Inflammatory macrophage (primary cell): ENCODE data around the gene PLLP.

Experiments
- DNase-seq, 2 donors: peaks; one replicate each; pipeline ENCODE4 v3.0.0-alpha.2; 2020 to 2022
- total RNA-seq, 18 experiments: gene quantifications; one replicate each; lab custom pipeline; 2026; ENCODE audit warnings: mixed read lengths in 6 of 18, inconsistent platforms in 2 of 18; lab: John Stamatoyannopoulos, UW

Gene PLLP, protein sequence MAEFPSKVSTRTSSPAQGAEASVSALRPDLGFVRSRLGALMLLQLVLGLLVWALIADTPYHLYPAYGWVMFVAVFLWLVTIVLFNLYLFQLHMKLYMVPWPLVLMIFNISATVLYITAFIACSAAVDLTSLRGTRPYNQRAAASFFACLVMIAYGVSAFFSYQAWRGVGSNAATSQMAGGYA
- 0 to 0.32 (median 0.06) reads per million in 18 experiments for total RNA-seq

DNA sequence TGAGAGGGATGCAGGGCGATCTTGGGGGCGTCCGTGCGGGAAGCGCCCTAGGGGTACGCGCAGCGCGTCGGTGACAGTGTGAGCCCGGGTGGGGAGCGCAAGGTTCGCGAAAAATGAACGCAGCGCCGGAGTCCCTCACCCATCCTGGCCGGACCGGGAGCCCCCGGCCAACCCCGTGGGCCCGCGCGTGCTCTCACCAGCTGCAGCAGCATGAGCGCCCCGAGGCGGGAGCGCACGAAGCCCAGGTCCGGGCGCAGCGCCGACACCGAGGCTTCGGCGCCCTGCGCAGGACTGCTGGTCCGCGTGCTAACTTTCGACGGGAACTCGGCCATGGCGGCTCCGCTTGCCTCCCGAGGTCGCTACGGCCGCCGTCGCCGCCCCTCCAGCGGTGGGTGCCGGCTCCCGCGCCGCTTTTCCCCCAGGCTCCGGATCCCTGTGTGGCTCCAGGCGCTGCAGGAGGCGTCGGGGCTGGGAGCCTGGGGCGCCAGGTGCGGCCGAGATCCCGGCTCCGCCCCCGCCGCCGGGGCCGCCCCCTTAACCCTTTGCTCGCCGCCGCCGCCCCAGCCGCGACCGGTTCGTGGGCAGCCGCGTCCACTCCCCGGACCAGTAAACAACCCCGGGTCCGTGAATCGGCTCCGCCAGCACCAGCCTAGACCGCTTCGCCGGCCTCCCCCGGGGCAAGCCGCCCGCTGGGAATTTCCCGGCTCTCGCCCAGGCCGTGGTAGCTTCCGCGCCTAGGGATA, at the start of gene PLLP:
PLLP (minus strand) TSS at position 464 of the 743 bp plus-strand sequence; CDS start at position 332, 132 bp downstream.
- DNase-seq: peak in 1 of 2 donors; percentile 27

GRCh38 chr16:57333402-57333801, 48.9 kb upstream of the PLLP start:
- no peak for DNase-seq

- no peak for DNase-seq
These were observed 46.9 kb upstream of the PLLP start for GRCh38 chr16:57331355-57331754.

- DNase-seq: no peak
These were observed 45.4 kb upstream of the PLLP start for GRCh38 chr16:57329718-57330327.

DNA sequence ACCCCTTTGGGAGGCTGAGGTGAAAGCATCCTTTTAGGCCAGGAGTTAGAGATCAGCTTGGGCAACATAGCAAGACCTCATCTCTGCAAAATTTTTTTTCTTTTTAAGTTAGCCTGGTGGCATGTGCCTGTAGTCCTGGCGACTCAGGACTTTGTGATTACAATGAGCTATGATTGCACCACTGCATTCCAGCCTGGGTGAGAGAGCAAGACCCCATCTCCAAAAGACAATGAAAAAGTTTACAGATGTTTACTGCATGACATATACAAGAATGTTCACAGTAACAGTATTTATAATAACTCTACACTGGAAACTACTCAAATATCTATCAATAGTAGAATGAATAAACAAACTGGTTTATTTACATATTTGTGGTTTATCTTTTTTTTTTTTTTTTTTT, 41.0 kb upstream of the PLLP start:
- DNase-seq: no peak

GRCh38 chr16:57324749-57325148, 40.3 kb upstream of the PLLP start:
- peak; percentile 81 to 88 for DNase-seq

- DNase-seq: no peak
These were observed 35.2 kb upstream of the PLLP start for GRCh38 chr16:57319646-57320045.

DNA sequence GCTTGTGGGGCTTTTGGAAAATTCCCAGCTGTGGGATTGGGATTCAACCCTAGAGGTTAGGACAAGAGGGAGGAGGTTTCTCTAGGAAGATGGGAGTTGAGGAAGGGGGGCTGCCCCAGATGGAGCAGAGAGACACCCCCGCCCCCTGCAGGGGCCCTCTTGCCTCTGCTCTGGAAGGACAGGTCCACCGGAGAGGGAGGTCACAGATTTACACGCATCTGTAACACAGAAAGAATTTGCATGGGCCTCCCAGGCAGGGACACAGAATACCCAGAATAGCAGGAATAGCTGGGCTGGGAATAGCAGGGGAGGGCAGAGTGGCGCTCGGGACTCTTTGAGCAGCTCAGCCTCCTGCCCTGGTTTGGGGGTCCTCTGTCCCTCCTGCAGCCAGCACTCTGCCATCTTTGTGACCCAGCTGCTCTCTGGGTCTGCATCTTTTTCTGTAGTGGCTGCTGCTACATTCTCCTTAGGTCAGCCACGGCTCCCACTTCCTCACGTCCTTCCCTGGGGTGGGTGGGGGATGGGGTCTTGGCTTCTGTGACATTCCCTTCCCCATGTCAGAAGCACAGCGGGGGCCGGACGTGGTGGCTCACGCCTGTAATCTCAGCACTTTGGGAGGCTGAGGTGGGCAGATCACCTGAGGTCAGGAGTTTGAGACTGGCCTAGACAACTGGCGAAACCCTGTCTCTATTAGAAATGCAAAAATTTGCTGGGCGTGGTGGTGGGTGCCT, 33.9 kb upstream of the PLLP start:
- DNase-seq: no peak

GRCh38 chr16:57316390-57317017, 32.0 kb upstream of the PLLP start:
- DNase-seq: no peak

GRCh38 chr16:57315416-57315815, 30.9 kb upstream of the PLLP start:
- DNase-seq: no peak

GRCh38 chr16:57314161-57314785, 29.8 kb upstream of the PLLP start:
- no peak for DNase-seq

- DNase-seq: no peak
These were observed 29.0 kb upstream of the PLLP start for GRCh38 chr16:57313509-57313908.

- no peak for DNase-seq
These were observed 26.3 kb upstream of the PLLP start for GRCh38 chr16:57310801-57311200.

DNA sequence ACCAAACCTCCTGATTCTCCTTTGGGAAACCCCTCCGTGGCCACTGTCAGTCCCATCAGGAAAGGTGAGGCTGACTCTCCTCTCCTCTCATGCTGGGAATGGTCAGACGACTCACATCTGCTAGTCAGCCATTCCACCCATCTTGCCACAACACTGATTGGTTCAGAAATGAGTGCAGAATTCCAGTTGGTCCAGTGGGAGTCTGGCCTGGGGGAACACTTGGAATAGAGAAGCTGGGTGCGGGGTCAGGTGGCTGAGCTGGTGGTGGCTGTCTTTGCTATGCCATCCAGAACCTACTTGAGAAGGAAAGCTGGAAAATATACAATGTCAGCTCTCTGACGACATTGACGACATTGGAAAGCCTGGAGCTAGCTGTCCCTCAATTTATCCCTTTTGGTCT, 23.6 kb upstream of the PLLP start:
- DNase-seq: no peak

DNA sequence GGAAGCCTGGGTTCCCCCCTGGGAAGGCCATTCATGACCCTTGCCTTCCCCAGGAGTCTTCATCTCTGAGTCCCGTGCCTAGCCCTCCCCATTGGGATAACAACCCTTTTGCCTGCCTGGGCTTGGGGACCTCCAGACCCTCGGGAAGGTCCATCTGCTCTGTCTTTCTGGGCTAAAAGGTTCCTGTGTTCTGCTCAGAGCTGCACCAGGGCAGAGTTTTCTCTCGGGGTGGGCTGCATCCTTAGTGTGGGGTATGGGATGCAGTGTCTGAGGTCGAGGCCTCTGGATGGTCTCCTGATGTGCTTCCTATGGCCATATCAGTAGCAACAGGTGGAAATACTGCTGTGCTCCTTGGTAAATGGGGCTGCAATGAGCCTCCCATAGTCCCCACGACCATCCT, 22.9 kb upstream of the PLLP start:
- DNase-seq: no peak

- DNase-seq: no peak
These were observed 22.3 kb upstream of the PLLP start for GRCh38 chr16:57306676-57307341.

DNA sequence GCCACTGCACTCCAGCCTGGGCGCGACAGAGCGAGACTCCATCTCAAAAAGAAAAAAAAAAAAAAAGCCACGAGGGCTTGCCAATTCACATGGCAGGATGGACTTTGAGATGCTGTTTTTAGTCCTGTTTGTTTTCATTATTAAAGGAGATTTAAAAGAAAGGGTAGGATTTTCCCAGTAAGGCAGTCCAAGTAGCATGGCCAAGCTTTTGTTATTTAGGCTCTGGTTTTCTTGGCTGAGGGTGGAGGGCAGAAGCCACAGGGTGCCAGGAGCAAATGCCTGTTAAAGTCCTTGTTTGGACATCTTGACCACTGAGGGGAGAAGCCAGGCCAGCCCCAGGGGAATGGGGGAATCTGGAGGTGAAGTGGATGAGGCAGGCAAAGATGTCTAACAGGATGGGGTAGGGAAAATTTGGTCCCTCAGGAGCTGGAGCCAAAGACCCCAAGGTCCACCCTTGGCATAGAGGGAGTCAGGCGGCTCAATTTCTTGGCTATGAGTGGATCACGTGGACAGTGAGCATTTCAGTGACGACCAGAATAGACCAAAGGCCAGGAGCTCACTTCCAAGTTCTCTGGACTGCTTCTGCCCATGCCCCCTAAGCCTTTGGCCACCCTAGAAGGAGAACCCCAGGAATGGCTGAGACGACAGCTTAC, 20.8 kb upstream of the PLLP start:
- no peak for DNase-seq

GRCh38 chr16:57304169-57305061, 19.9 kb upstream of the PLLP start:
- peak; percentile 67 to 82 for DNase-seq

- DNase-seq: no peak
These were observed 19.4 kb upstream of the PLLP start for GRCh38 chr16:57303910-57304168.
